CD14-positive monocyte (primary cell): ENCODE measurements around the gene SIGLEC1. TPM values are rescaled to one million over a fixed set of nuclear protein-coding genes. Genes with fewer than 3 reads are reported as not detected.

Source experiments
- DNase-seq, 3 donors: peaks; one replicate each; pipeline ENCODE4 v3.0.0-alpha.2; 2011 to 2022
- H2AFZ ChIP-seq: 2 replicates; pipeline ENCODE4 v1.6.0; 2012; ENCODE audit warnings: mild to moderate bottlenecking, low read depth, low read length, inconsistent platforms; ENCODE audit not compliant: insufficient read depth, poor library complexity, severe bottlenecking
- H3K27ac ChIP-seq, 2 donors: 1 replicate in 1 of 2; 2 replicates in 1 of 2; pipeline ENCODE4 v1.5.1; 2012 to 2013; ENCODE audit warnings: low read length in 2 of 2, control low read depth in 1 of 2, inconsistent platforms in 1 of 2, low read depth in 1 of 2, mild to moderate bottlenecking in 1 of 2
- H3K27me3 ChIP-seq, 2 donors: one replicate each; pipeline versions ENCODE4 v1.6.0 to v1.6.1; 2011 to 2013; ENCODE audit warnings: low read length in 2 of 2; ENCODE audit not compliant: control insufficient read depth in 2 of 2, insufficient read depth in 2 of 2
- H3K36me3 ChIP-seq, 2 donors: replicated peaks in 1 of 2; 1 replicate in 1 of 2; 2 replicates in 1 of 2; pipeline versions ENCODE4 v1.5.1 to v1.6.1; 2012 to 2013; ENCODE audit warnings: low read length in 2 of 2, control low read depth in 1 of 2, inconsistent platforms in 1 of 2, mild to moderate bottlenecking in 1 of 2; ENCODE audit not compliant: insufficient read depth in 2 of 2, control insufficient read depth in 1 of 2
- H3K4me1 ChIP-seq, 2 donors: 1 replicate in 1 of 2; 2 replicates in 1 of 2; pipeline versions ENCODE4 v1.5.1 to v1.6.1; 2012 to 2013; ENCODE audit warnings: low read length in 2 of 2, control low read depth in 1 of 2, inconsistent platforms in 1 of 2, mild to moderate bottlenecking in 1 of 2, moderate library complexity in 1 of 2; ENCODE audit not compliant: insufficient read depth in 2 of 2, control insufficient read depth in 1 of 2
- H3K4me2 ChIP-seq: replicated peaks from 2 replicates; pipeline ENCODE3; 2012; ENCODE audit warnings: low read length, moderate library complexity, mild to moderate bottlenecking; ENCODE audit not compliant: poor library complexity, severe bottlenecking; ENCODE audit errors: extremely low read depth
- H3K4me3 ChIP-seq, 3 experiments: fragments of 200-600 bp in 1 of 3; sonication (generic) in 1 of 3; replicated peaks in 1 of 3; 1 replicate in 2 of 3; 2 replicates in 1 of 3; pipeline ENCODE4 v1.5.1; 2011 to 2013; ENCODE audit warnings: low read length in 3 of 3, mild to moderate bottlenecking in 3 of 3, control low read depth in 2 of 3, low read depth in 2 of 3, inconsistent platforms in 1 of 3, moderate library complexity in 1 of 3
- H3K79me2 ChIP-seq: 2 replicates; pipeline ENCODE4 v1.6.0; 2012; ENCODE audit warnings: mild to moderate bottlenecking, control low read depth, inconsistent platforms, low read length, moderate library complexity; ENCODE audit not compliant: insufficient read depth
- H3K9ac ChIP-seq: 2 replicates; pipeline ENCODE4 v1.6.0; 2017; ENCODE audit warnings: low read length, mild to moderate bottlenecking; ENCODE audit not compliant: insufficient read depth, poor library complexity, severe bottlenecking
- H3K9me3 ChIP-seq, 2 donors: replicated peaks in 1 of 2; 1 replicate in 1 of 2; 2 replicates in 1 of 2; pipeline versions ENCODE4 v1.5.1 to v1.6.1; 2012 to 2013; ENCODE audit warnings: low read length in 2 of 2, control low read depth in 1 of 2; ENCODE audit not compliant: control insufficient read depth in 1 of 2, insufficient read depth in 1 of 2
- H4K20me1 ChIP-seq: 2 replicates; pipeline ENCODE4 v1.6.0; 2012; ENCODE audit warnings: mild to moderate bottlenecking, low read length, control low read depth, moderate library complexity; ENCODE audit not compliant: insufficient read depth
- H3K27ac Mint-ChIP-seq, 7 donors: one replicate each; pipeline ENCODE4 v1.8.0; 2020; ENCODE audit warnings: mild to moderate bottlenecking in 7 of 7, mixed read lengths in 7 of 7, moderate library complexity in 6 of 7, inconsistent platforms in 2 of 7
- H3K27me3 Mint-ChIP-seq, 3 donors: one replicate each; pipeline ENCODE4 v1.8.0; 2021 to 2022; ENCODE audit warnings: low read depth in 3 of 3, mild to moderate bottlenecking in 3 of 3, mixed read lengths in 3 of 3, moderate library complexity in 3 of 3, inconsistent platforms in 1 of 3
- H3K36me3 Mint-ChIP-seq, 2 donors: one replicate each; pipeline ENCODE4 v1.8.0; 2020; ENCODE audit warnings: mixed read lengths in 2 of 2, inconsistent platforms in 1 of 2, mild to moderate bottlenecking in 1 of 2
- H3K4me1 Mint-ChIP-seq: one replicate; pipeline ENCODE4 v1.8.0; 2020; ENCODE audit warnings: mild to moderate bottlenecking, mixed read lengths
- H3K4me3 Mint-ChIP-seq, 2 donors: one replicate each; pipeline ENCODE4 v1.8.0; 2020; ENCODE audit warnings: mild to moderate bottlenecking in 2 of 2, mixed read lengths in 2 of 2, moderate library complexity in 1 of 2
- H3K9me3 Mint-ChIP-seq, 7 donors: one replicate each; pipeline ENCODE4 v1.8.0; 2020 to 2022; ENCODE audit warnings: mixed read lengths in 7 of 7, mild to moderate bottlenecking in 6 of 7, moderate library complexity in 6 of 7, inconsistent platforms in 2 of 7
- WGBS: methylation state at CpG from one replicate; pipeline ENCODE4 v1.1.5; 2013; ENCODE audit warnings: missing lambda C conversion rate; ENCODE audit not compliant: insufficient coverage; 5-methylcytosine and 5-hydroxymethylcytosine counted together
- intact Hi-C, 2 donors: fragments of 100-400 bp; cut with micrococcal nuclease; formaldehyde crosslinking; loops; one replicate each; pipeline versions ENCODE4 v1.15.0 to v1.15.1; 2023
- polyA plus RNA-seq, 3 donors: library from polyadenylated mRNA; depleted of rRNA in 1 of 3; unstranded in 2 of 3; stranded (reverse) in 1 of 3; fragments of 300-500 nt in 2 of 3; fragments of >200 nt in 1 of 3; fragmentation: Illumina TruSeq in 2 of 3; gene quantifications; 1 replicate in 2 of 3; 2 replicates in 1 of 3; pipeline ENCODE4 v1.2.3, GENCODE V29; 2012 to 2021
- TF ChIP-seq, protein P1 (sequence below): fragments of 200-600 bp; IDR thresholded peaks from one replicate; pipeline ENCODE4 v1.8.0; 2022; ENCODE audit warnings: antibody characterized with exemption, mild to moderate bottlenecking

The SIGLEC1 gene
- polyA plus RNA-seq, 3 donors, result 1.6 to 23.5 (median 2.5) TPM

- Histone ChIP-seq H4K20me1 (no peaks in the 10 kb centered on the region), H3K9ac (no peak overlapping the region), H3K27me3 (peaks cover 0 to 37% of the 10 kb centered on the region in 2 donors), H3K27ac (no peak overlapping the region), H3K4me1 (no peaks in the 10 kb centered on the region), H3K9me3 (peaks cover 0 to 4% of the 10 kb centered on the region in 2 donors), H3K4me2 (no peak overlapping the region), H3K79me2 (no peaks in the 10 kb centered on the region), H3K36me3 (no peaks in the 10 kb centered on the region), H2AFZ (no peak overlapping the region), H3K4me3 (no peak overlapping the region)
- Mint-ChIP-seq H3K27ac (no peak overlapping the region), H3K27me3 (peaks cover 35 to 45% (median 42%) of the 10 kb centered on the region in 3 donors), H3K4me3 (peak overlapping the region in 1 of 2 donors; percentile 80), H3K9me3 (peaks cover 0 to 5% (median 0%) of the 10 kb centered on the region in 7 donors), H3K36me3 (no peaks in the 10 kb centered on the region), H3K4me1 (peaks cover 11% of the 10 kb centered on the region)
- TF ChIP-seq, protein P1, sequence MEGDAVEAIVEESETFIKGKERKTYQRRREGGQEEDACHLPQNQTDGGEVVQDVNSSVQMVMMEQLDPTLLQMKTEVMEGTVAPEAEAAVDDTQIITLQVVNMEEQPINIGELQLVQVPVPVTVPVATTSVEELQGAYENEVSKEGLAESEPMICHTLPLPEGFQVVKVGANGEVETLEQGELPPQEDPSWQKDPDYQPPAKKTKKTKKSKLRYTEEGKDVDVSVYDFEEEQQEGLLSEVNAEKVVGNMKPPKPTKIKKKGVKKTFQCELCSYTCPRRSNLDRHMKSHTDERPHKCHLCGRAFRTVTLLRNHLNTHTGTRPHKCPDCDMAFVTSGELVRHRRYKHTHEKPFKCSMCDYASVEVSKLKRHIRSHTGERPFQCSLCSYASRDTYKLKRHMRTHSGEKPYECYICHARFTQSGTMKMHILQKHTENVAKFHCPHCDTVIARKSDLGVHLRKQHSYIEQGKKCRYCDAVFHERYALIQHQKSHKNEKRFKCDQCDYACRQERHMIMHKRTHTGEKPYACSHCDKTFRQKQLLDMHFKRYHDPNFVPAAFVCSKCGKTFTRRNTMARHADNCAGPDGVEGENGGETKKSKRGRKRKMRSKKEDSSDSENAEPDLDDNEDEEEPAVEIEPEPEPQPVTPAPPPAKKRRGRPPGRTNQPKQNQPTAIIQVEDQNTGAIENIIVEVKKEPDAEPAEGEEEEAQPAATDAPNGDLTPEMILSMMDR, result no peak
- WGBS, result 98% methylated on average over 16 of the region's 20 CpGs
- DNase-seq, result no peak
- intact Hi-C loops, result no loop called here
Observed at GRCh38 chr20:3733119-3733995, 21.0 kb upstream of the SIGLEC1 start.

- Histone ChIP-seq H4K20me1 (no peaks in the 10 kb centered on the region), H3K36me3 (no peaks in the 10 kb centered on the region), H3K4me3 (no peak within 1 kb of the TSS), H3K9ac (no peak within 1 kb of the TSS), H2AFZ (no peak within 1 kb of the TSS), H3K27me3 (peaks cover 0 to 45% of the 10 kb centered on the region in 2 donors), H3K4me1 (no peaks in the 10 kb centered on the region), H3K9me3 (peaks cover 0 to 4% of the 10 kb centered on the region in 2 donors), H3K27ac (no peak within 1 kb of the TSS), H3K79me2 (no peaks in the 10 kb centered on the region), H3K4me2 (no peak within 1 kb of the TSS)
- H3K27me3 Mint-ChIP-seq, result peaks cover 39 to 54% (median 45%) of the 10 kb centered on the region in 3 donors
- 15% methylated on average over 42 of the region's 67 CpGs for WGBS
- peaks cover 11% of the 10 kb centered on the region for H3K4me1 Mint-ChIP-seq
- H3K27ac Mint-ChIP-seq, result no peak within 1 kb of the TSS
- TF ChIP-seq, protein P1, result no peak
- peaks cover 0 to 5% (median 0%) of the 10 kb centered on the region in 7 donors for H3K9me3 Mint-ChIP-seq
- H3K4me3 Mint-ChIP-seq, result peak within 1 kb of the TSS in 1 of 2 donors; percentile 80
- intact Hi-C loops, result no loop called here
- no peaks in the 10 kb centered on the region for H3K36me3 Mint-ChIP-seq
- DNase-seq, result no peak
Observed at GRCh38 chr20:3732327-3733118, 20.1 kb upstream of the SIGLEC1 start, which contains the start of gene HSPA12B. Gene HSPA12B, plus strand, starts transcription at chr20:3732685. Its CDS starts 5,990 bp downstream, at chr20:3738675.
